ENCODE results near the gene DVL2. TPM values are rescaled to one million over a fixed set of nuclear protein-coding genes. Genes with fewer than 3 reads are reported as not detected.

DVL2 gene
- total RNA-seq, 1 experiment from 2014 or later, result 45.7 TPM

- Mint-ChIP-seq H3K9me3 (ENCODE audit: low read depth, unreplicated experiment) (no peaks in the 10 kb centered on the region), H3K36me3 (ENCODE audit: insufficient read depth, unreplicated experiment) (peaks cover 91% of the 10 kb centered on the region), H3K27ac (ENCODE audit: unreplicated experiment) (no peak overlapping the region), H3K27me3 (ENCODE audit: unreplicated experiment) (no peaks in the 10 kb centered on the region), H3K4me1 (ENCODE audit: low read depth, unreplicated experiment) (peaks cover 48% of the 10 kb centered on the region), H3K4me3 (ENCODE audit: low read depth, unreplicated experiment) (peak overlapping the region; percentile 82)
- DNase-seq, result no peak
- TSS peak; percentile 3 for BruUV-seq (replicated peaks)
- intact Hi-C loops (cut with micrococcal nuclease; ENCODE audit: unreplicated experiment), result no loop called here
- no peak for TF ChIP-seq CTCF (IDR thresholded peaks at IDR 0.05; ENCODE audit: unreplicated experiment)
- CTCF ChIA-PET, result no interaction called here
Measured at GRCh38 chr17:7235693-7236665, 1.7 kb upstream of the DVL2 start.

GRCh38 chr17:7233701-7234082 is 625 bp downstream of the DVL2 start:
- no peaks in the 10 kb centered on the region for H3K9me3 Mint-ChIP-seq (ENCODE audit: low read depth, unreplicated experiment)
- peak overlapping the region; percentile 95 for H3K27ac Mint-ChIP-seq (ENCODE audit: unreplicated experiment)
- intact Hi-C loops (cut with micrococcal nuclease; ENCODE audit: unreplicated experiment), result no loop called here
- H3K4me3 Mint-ChIP-seq (ENCODE audit: low read depth, unreplicated experiment), result peak overlapping the region; percentile 82
- peaks cover 68% of the 10 kb centered on the region for H3K36me3 Mint-ChIP-seq (ENCODE audit: insufficient read depth, unreplicated experiment)
- no peak for TF ChIP-seq CTCF (IDR thresholded peaks at IDR 0.05; ENCODE audit: unreplicated experiment)
- no TSS peak for BruUV-seq (replicated peaks)
- DNase-seq, result no peak
- H3K27me3 Mint-ChIP-seq (ENCODE audit: unreplicated experiment), result no peaks in the 10 kb centered on the region
- peaks cover 41% of the 10 kb centered on the region for H3K4me1 Mint-ChIP-seq (ENCODE audit: low read depth, unreplicated experiment)
- CTCF ChIA-PET, result interaction anchor here (0.7 to 1.8 kb wide), 2 partner anchors 13 to 188 kb away, joined by 3 to 5 read pairs; no protein-coding TSS in a partner anchor

DNA sequence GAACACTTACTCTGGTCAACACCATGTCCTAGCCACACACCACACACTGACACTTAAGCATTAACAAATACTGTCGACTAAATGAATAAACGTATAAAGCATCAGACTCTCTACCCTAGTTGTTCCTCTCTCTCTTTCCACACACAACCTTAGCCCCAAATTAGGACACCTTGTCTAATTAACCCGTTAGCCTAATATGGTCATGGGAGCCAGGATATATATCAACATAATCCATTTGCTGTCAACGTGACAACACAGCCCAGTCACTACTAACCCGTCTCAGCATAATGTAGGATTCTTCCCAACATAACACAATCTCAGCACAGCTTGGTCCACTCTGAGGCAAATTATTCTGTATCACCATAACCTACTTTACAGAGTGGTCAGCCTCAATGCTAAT is 2.2 kb downstream of the DVL2 start:
- BruUV-seq (replicated peaks), result TSS peak; percentile 20

DNA sequence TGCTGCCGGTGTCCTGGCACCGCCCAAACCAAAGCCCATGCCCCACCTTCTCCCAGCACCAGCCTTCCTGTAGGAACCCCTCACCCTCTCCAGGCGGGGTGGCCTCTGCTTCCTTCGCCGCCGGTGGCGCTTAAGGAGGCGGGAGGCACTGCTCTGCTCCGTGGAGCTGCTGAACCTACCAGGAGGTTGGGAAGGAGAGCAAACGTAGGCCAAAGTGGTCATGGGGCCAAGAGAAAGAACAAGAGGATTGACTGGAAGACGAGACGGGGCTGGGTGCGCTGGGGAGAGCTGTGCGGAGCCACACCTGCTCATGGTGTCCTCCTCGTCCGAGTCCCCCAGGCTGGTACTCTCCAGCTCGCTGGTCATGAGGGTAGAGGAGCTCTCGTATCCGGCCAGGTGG is 4.8 kb downstream of the DVL2 start:
- TF ChIP-seq CTCF (IDR thresholded peaks at IDR 0.05; ENCODE audit: unreplicated experiment), result no peak
- intact Hi-C loops (cut with micrococcal nuclease; ENCODE audit: unreplicated experiment), result no loop called here

More for the DNA sequence above, 2.2 kb downstream of the DVL2 start:
- Mint-ChIP-seq H3K36me3 (ENCODE audit: insufficient read depth, unreplicated experiment) (peaks cover 63% of the 10 kb centered on the region), H3K4me1 (ENCODE audit: low read depth, unreplicated experiment) (peaks cover 38% of the 10 kb centered on the region), H3K4me3 (ENCODE audit: low read depth, unreplicated experiment) (peak overlapping the region; percentile 82), H3K27ac (ENCODE audit: unreplicated experiment) (no peak overlapping the region), H3K9me3 (ENCODE audit: low read depth, unreplicated experiment) (no peaks in the 10 kb centered on the region), H3K27me3 (ENCODE audit: unreplicated experiment) (no peaks in the 10 kb centered on the region)
- no peak for DNase-seq
- intact Hi-C loops (cut with micrococcal nuclease; ENCODE audit: unreplicated experiment), result no loop called here
- TF ChIP-seq CTCF (IDR thresholded peaks at IDR 0.05; ENCODE audit: unreplicated experiment), result no peak
- CTCF ChIA-PET, result interaction anchor here (0.8 kb wide), 1 partner anchor 1691 kb away, joined by 3 read pairs; no protein-coding TSS in a partner anchor

More for the DNA sequence above, 4.8 kb downstream of the DVL2 start:
- H3K27me3 Mint-ChIP-seq (ENCODE audit: unreplicated experiment), result no peaks in the 10 kb centered on the region
- CTCF ChIA-PET, result no interaction called here
- DNase-seq, result no peak
- H3K27ac Mint-ChIP-seq (ENCODE audit: unreplicated experiment), result peak overlapping the region; percentile 29
- no peak overlapping the region for H3K4me3 Mint-ChIP-seq (ENCODE audit: low read depth, unreplicated experiment)
- no peaks in the 10 kb centered on the region for H3K9me3 Mint-ChIP-seq (ENCODE audit: low read depth, unreplicated experiment)
- H3K4me1 Mint-ChIP-seq (ENCODE audit: low read depth, unreplicated experiment), result peaks cover 17% of the 10 kb centered on the region
- H3K36me3 Mint-ChIP-seq (ENCODE audit: insufficient read depth, unreplicated experiment), result peaks cover 55% of the 10 kb centered on the region
- no TSS peak for BruUV-seq (replicated peaks)

Measured in Calu3 (cell line).